ENCODE data around the gene DIP2C. TPM values are rescaled to one million over a fixed set of nuclear protein-coding genes. Genes with fewer than 3 reads are reported as not detected.

The DIP2C gene
- total and polyA plus RNA-seq, 2 donors (not counting 1 experiment from before 2014, with no cell fraction given), result 1.3 to 1.9 TPM

GRCh38 chr10:369684-370448 lies 319.6 kb downstream of the DIP2C start:
- Histone ChIP-seq H3K36me3 (replicated peaks in 1 of 2; ENCODE audit: control extremely low read depth in 1 of 2, control insufficient read depth in 1 of 2, extremely low read depth in 1 of 2, insufficient read depth in 2 of 2, low read length in 1 of 2) (no peaks in the 10 kb centered on the region), H4K20me1 (ENCODE audit: control insufficient read depth, insufficient read depth, low read length, poor library complexity, severe bottlenecking) (no peaks in the 10 kb centered on the region), H3K4me2 (replicated peaks; ENCODE audit: low read depth, low read length, poor library complexity, severe bottlenecking) (no peak overlapping the region), H3K9ac (ENCODE audit: low read length) (no peak overlapping the region), H3K4me1 (ENCODE audit: control insufficient read depth in 2 of 2, insufficient read depth in 2 of 2, low read length in 2 of 2) (no peaks in the 10 kb centered on the region), H3K79me2 (ENCODE audit: control insufficient read depth, insufficient read depth, low read length) (no peaks in the 10 kb centered on the region), H3K9me3 (ENCODE audit: control extremely low read depth in 1 of 3, control insufficient read depth in 2 of 3, insufficient read depth in 1 of 3, low read length in 2 of 3) (no peaks in the 10 kb centered on the region), H3K4me3 (ENCODE audit: control extremely low read depth in 1 of 5, extremely low read depth in 1 of 5, insufficient read depth in 1 of 5, low read depth in 2 of 5, low read length in 4 of 5) (no peak overlapping the region), H2AFZ (ENCODE audit: insufficient read depth, low read depth, low read length, poor library complexity, severe bottlenecking) (no peak overlapping the region), H3K27me3 (replicated peaks in 1 of 4; ENCODE audit: control extremely low read depth in 1 of 4, control insufficient read depth in 3 of 4, insufficient read depth in 4 of 4, low read length in 3 of 4) (no peaks in the 10 kb centered on the region), H3K27ac (ENCODE audit: low read length in 2 of 2) (no peak overlapping the region)
- 97% methylated on average over 21 of the region's 22 CpGs for WGBS (ENCODE audit: insufficient coverage)
- ChIA-PET POLR2A (no interaction called here), CTCF (no interaction called here)
- Mint-ChIP-seq H3K9me3 (ENCODE audit: insufficient read depth) (no peaks in the 10 kb centered on the region), H3K4me3 (no peak overlapping the region), H3K4me1 (peaks cover 8% of the 10 kb centered on the region), H3K27me3 (peaks cover 4% of the 10 kb centered on the region), H3K27ac (no peak overlapping the region)
- DNase-seq, result no peak
- no peak for ATAC-seq (ENCODE audit: low read depth)
- TF ChIP-seq CTCF (IDR thresholded peaks at IDR 0.05) (no peak), EZH2 (IDR thresholded peaks at IDR 0.05; ENCODE audit: borderline replicate concordance, insufficient read depth, low read depth, low read length, poor library complexity, severe bottlenecking) (no peak)
- intact Hi-C loops (cut with micrococcal nuclease), result no loop called here

GRCh38 chr10:369221-369683 lies 320.2 kb downstream of the DIP2C start:
- DNase-seq (no peak), ATAC-seq (ENCODE audit: low read depth) (no peak)
- H3K27me3 ChIP-seq (replicated peaks in 1 of 4; ENCODE audit: control extremely low read depth in 1 of 4, control insufficient read depth in 3 of 4, insufficient read depth in 4 of 4, low read length in 3 of 4), result no peaks in the 10 kb centered on the region
- H3K27me3 Mint-ChIP-seq, result peaks cover 4% of the 10 kb centered on the region
- H3K4me3 Mint-ChIP-seq, result no peak overlapping the region
- no peaks in the 10 kb centered on the region for H3K36me3 ChIP-seq (replicated peaks in 1 of 2; ENCODE audit: control extremely low read depth in 1 of 2, control insufficient read depth in 1 of 2, extremely low read depth in 1 of 2, insufficient read depth in 2 of 2, low read length in 1 of 2)
- H3K27ac ChIP-seq (ENCODE audit: low read length in 2 of 2), result no peak overlapping the region
- intact Hi-C loops (cut with micrococcal nuclease), result no loop called here
- POLR2A ChIA-PET, result no interaction called here
- H2AFZ ChIP-seq (ENCODE audit: insufficient read depth, low read depth, low read length, poor library complexity, severe bottlenecking), result no peak overlapping the region
- WGBS (ENCODE audit: insufficient coverage), result 95% methylated on average over 18 of the region's 18 CpGs
- H3K9me3 ChIP-seq (ENCODE audit: control extremely low read depth in 1 of 3, control insufficient read depth in 2 of 3, insufficient read depth in 1 of 3, low read length in 2 of 3), result no peaks in the 10 kb centered on the region
- TF ChIP-seq CTCF (IDR thresholded peaks at IDR 0.05) (no peak), EZH2 (IDR thresholded peaks at IDR 0.05; ENCODE audit: borderline replicate concordance, insufficient read depth, low read depth, low read length, poor library complexity, severe bottlenecking) (no peak)
- H3K4me3 ChIP-seq (ENCODE audit: control extremely low read depth in 1 of 5, extremely low read depth in 1 of 5, insufficient read depth in 1 of 5, low read depth in 2 of 5, low read length in 4 of 5), result no peak overlapping the region
- H3K9me3 Mint-ChIP-seq (ENCODE audit: insufficient read depth), result no peaks in the 10 kb centered on the region
- peaks cover 8% of the 10 kb centered on the region for H3K4me1 Mint-ChIP-seq
- H3K4me2 ChIP-seq (replicated peaks; ENCODE audit: low read depth, low read length, poor library complexity, severe bottlenecking), result no peak overlapping the region
- H3K4me1 ChIP-seq (ENCODE audit: control insufficient read depth in 2 of 2, insufficient read depth in 2 of 2, low read length in 2 of 2), result no peaks in the 10 kb centered on the region
- no peak overlapping the region for H3K9ac ChIP-seq (ENCODE audit: low read length)
- H3K79me2 ChIP-seq (ENCODE audit: control insufficient read depth, insufficient read depth, low read length), result no peaks in the 10 kb centered on the region
- no peak overlapping the region for H3K27ac Mint-ChIP-seq
- CTCF ChIA-PET, result no interaction called here
- no peaks in the 10 kb centered on the region for H4K20me1 ChIP-seq (ENCODE audit: control insufficient read depth, insufficient read depth, low read length, poor library complexity, severe bottlenecking)
